ENCODE data around the gene CNPY1.
"Not testable (repeated sequence)": the region's sequence is repeated elsewhere in the genome, so short reads cannot be mapped to it uniquely, and the experiment has no call there.

Gene CNPY1

GRCh38 chr7:155568842-155569494 is 22.6 kb upstream of the CNPY1 start:
- Histone ChIP-seq H3K27ac (ENCODE audit: low read depth, low read length) (no peak overlapping the region), H3K36me3 (ENCODE audit: control insufficient read depth in 1 of 2, insufficient read depth in 2 of 2, low read length in 2 of 2) (no peaks in the 10 kb centered on the region), H3K27me3 (ENCODE audit: control insufficient read depth in 1 of 2, insufficient read depth in 2 of 2, low read length in 2 of 2) (no peaks in the 10 kb centered on the region), H3K9me3 (ENCODE audit: control insufficient read depth in 1 of 2, low read length in 2 of 2) (no peaks in the 10 kb centered on the region), H3K4me3 (ENCODE audit: low read depth in 1 of 2, low read length in 2 of 2) (no peak overlapping the region), H3K4me1 (ENCODE audit: control insufficient read depth in 1 of 2, insufficient read depth in 2 of 2, low read length in 2 of 2) (no peaks in the 10 kb centered on the region), H3K9ac (ENCODE audit: low read depth in 1 of 2, low read length in 2 of 2) (no peak overlapping the region)

DNA sequence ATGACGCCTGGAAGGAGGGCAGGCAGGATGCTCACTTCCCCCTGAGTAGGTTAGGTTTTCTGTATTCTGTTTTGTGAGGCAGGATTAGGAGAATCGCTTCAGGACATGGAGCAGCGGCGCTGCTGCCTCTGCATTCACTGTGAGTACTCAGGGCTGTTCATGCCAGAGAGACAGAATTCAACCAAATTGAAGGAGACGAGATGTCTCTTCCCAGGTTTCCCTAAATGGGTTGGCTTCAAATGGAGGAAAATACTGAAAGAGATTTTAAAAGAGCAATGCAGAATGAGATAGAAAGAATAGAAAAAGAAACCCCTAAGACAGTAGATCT is 21.9 kb upstream of the CNPY1 start:
- Histone ChIP-seq H3K9me3 (ENCODE audit: control insufficient read depth in 1 of 2, low read length in 2 of 2) (no peaks in the 10 kb centered on the region), H3K27ac (ENCODE audit: low read depth, low read length) (no peak overlapping the region), H3K36me3 (ENCODE audit: control insufficient read depth in 1 of 2, insufficient read depth in 2 of 2, low read length in 2 of 2) (no peaks in the 10 kb centered on the region), H3K9ac (ENCODE audit: low read depth in 1 of 2, low read length in 2 of 2) (no peak overlapping the region), H3K27me3 (ENCODE audit: control insufficient read depth in 1 of 2, insufficient read depth in 2 of 2, low read length in 2 of 2) (no peaks in the 10 kb centered on the region), H3K4me3 (ENCODE audit: low read depth in 1 of 2, low read length in 2 of 2) (no peak overlapping the region), H3K4me1 (ENCODE audit: control insufficient read depth in 1 of 2, insufficient read depth in 2 of 2, low read length in 2 of 2) (no peaks in the 10 kb centered on the region)

- Histone ChIP-seq H3K4me3 (ENCODE audit: low read depth in 1 of 2, low read length in 2 of 2) (no peak overlapping the region), H3K9me3 (ENCODE audit: control insufficient read depth in 1 of 2, low read length in 2 of 2) (no peaks in the 10 kb centered on the region), H3K9ac (ENCODE audit: low read depth in 1 of 2, low read length in 2 of 2) (no peak overlapping the region), H3K4me1 (ENCODE audit: control insufficient read depth in 1 of 2, insufficient read depth in 2 of 2, low read length in 2 of 2) (no peaks in the 10 kb centered on the region), H3K36me3 (ENCODE audit: control insufficient read depth in 1 of 2, insufficient read depth in 2 of 2, low read length in 2 of 2) (no peaks in the 10 kb centered on the region), H3K27ac (ENCODE audit: low read depth, low read length) (no peak overlapping the region), H3K27me3 (ENCODE audit: control insufficient read depth in 1 of 2, insufficient read depth in 2 of 2, low read length in 2 of 2) (no peaks in the 10 kb centered on the region)
Observed at GRCh38 chr7:155567646-155568332, 21.4 kb upstream of the CNPY1 start.

- no peaks in the 10 kb centered on the region for H3K36me3 ChIP-seq (ENCODE audit: control insufficient read depth in 1 of 2, insufficient read depth in 2 of 2, low read length in 2 of 2)
- H3K9ac ChIP-seq (ENCODE audit: low read depth in 1 of 2, low read length in 2 of 2): no peak overlapping the region
- no peak overlapping the region for H3K4me3 ChIP-seq (ENCODE audit: low read depth in 1 of 2, low read length in 2 of 2)
- H3K27ac ChIP-seq (ENCODE audit: low read depth, low read length): no peak overlapping the region
- no peaks in the 10 kb centered on the region for H3K9me3 ChIP-seq (ENCODE audit: control insufficient read depth in 1 of 2, low read length in 2 of 2)
- no peaks in the 10 kb centered on the region for H3K27me3 ChIP-seq (ENCODE audit: control insufficient read depth in 1 of 2, insufficient read depth in 2 of 2, low read length in 2 of 2)
- no peaks in the 10 kb centered on the region for H3K4me1 ChIP-seq (ENCODE audit: control insufficient read depth in 1 of 2, insufficient read depth in 2 of 2, low read length in 2 of 2)
Observed at GRCh38 chr7:155566011-155566836, 19.9 kb upstream of the CNPY1 start.

- Histone ChIP-seq H3K27ac (ENCODE audit: low read depth, low read length) (no peak overlapping the region), H3K4me1 (ENCODE audit: control insufficient read depth in 1 of 2, insufficient read depth in 2 of 2, low read length in 2 of 2) (no peaks in the 10 kb centered on the region), H3K9ac (ENCODE audit: low read depth in 1 of 2, low read length in 2 of 2) (no peak overlapping the region), H3K4me3 (ENCODE audit: low read depth in 1 of 2, low read length in 2 of 2) (no peak overlapping the region), H3K9me3 (ENCODE audit: control insufficient read depth in 1 of 2, low read length in 2 of 2) (no peaks in the 10 kb centered on the region), H3K27me3 (ENCODE audit: control insufficient read depth in 1 of 2, insufficient read depth in 2 of 2, low read length in 2 of 2) (no peaks in the 10 kb centered on the region), H3K36me3 (ENCODE audit: control insufficient read depth in 1 of 2, insufficient read depth in 2 of 2, low read length in 2 of 2) (no peaks in the 10 kb centered on the region)
Observed at GRCh38 chr7:155565596-155565995, 19.2 kb upstream of the CNPY1 start.

GRCh38 chr7:155562976-155563375 is 16.6 kb upstream of the CNPY1 start:
- H3K27me3 ChIP-seq (ENCODE audit: control insufficient read depth in 1 of 2, insufficient read depth in 2 of 2, low read length in 2 of 2); H3K9me3 ChIP-seq (ENCODE audit: control insufficient read depth in 1 of 2, low read length in 2 of 2); H3K4me3 ChIP-seq (ENCODE audit: low read depth in 1 of 2, low read length in 2 of 2); H3K27ac ChIP-seq (ENCODE audit: low read depth, low read length); H3K9ac ChIP-seq (ENCODE audit: low read depth in 1 of 2, low read length in 2 of 2); H3K4me1 ChIP-seq (ENCODE audit: control insufficient read depth in 1 of 2, insufficient read depth in 2 of 2, low read length in 2 of 2); H3K36me3 ChIP-seq (ENCODE audit: control insufficient read depth in 1 of 2, insufficient read depth in 2 of 2, low read length in 2 of 2): not testable (repeated sequence)

GRCh38 chr7:155562106-155562505 is 15.7 kb upstream of the CNPY1 start:
- H3K9ac ChIP-seq (ENCODE audit: low read depth in 1 of 2, low read length in 2 of 2): no peak overlapping the region
- H3K4me1 ChIP-seq (ENCODE audit: control insufficient read depth in 1 of 2, insufficient read depth in 2 of 2, low read length in 2 of 2): no peaks in the 10 kb centered on the region
- no peak overlapping the region for H3K27ac ChIP-seq (ENCODE audit: low read depth, low read length)
- no peaks in the 10 kb centered on the region for H3K27me3 ChIP-seq (ENCODE audit: control insufficient read depth in 1 of 2, insufficient read depth in 2 of 2, low read length in 2 of 2)
- H3K36me3 ChIP-seq (ENCODE audit: control insufficient read depth in 1 of 2, insufficient read depth in 2 of 2, low read length in 2 of 2): no peaks in the 10 kb centered on the region
- no peaks in the 10 kb centered on the region for H3K9me3 ChIP-seq (ENCODE audit: control insufficient read depth in 1 of 2, low read length in 2 of 2)
- H3K4me3 ChIP-seq (ENCODE audit: low read depth in 1 of 2, low read length in 2 of 2): no peak overlapping the region

DNA sequence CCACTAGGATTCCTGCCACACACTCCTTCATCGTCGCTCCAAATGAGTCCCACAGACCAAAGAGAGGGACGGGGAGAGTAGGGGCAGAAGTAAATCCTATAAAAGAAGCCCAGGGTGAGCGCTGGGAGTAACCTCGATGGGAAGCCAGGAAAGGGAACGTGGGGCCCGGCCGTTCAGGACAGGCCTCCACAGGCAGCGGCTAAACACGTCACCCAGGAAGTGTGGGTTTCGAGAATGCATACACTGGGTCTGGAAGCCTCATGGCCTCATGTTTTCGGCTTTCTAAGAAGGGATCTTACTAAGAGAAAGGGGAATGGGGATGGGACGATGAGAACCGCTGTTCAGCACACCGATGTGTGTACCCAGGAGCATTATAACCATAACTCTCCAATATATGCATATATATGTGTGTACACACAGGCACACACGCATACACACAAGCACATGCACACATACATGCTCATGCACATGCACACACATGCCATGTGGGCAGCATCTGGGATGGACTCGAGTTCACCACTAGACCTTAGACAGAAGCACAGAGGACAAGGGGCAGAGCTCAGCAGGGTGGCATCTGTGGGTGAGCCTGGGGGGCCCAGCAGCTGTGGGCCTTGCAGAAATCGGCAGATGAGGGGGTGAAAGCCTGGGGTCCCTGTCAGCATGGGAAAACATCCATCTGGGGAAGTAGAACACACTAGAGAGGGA is 14.8 kb upstream of the CNPY1 start:
- Histone ChIP-seq H3K9me3 (ENCODE audit: control insufficient read depth in 1 of 2, low read length in 2 of 2) (no peaks in the 10 kb centered on the region), H3K27ac (ENCODE audit: low read depth, low read length) (no peak overlapping the region), H3K4me3 (ENCODE audit: low read depth in 1 of 2, low read length in 2 of 2) (no peak overlapping the region), H3K36me3 (ENCODE audit: control insufficient read depth in 1 of 2, insufficient read depth in 2 of 2, low read length in 2 of 2) (no peaks in the 10 kb centered on the region), H3K9ac (ENCODE audit: low read depth in 1 of 2, low read length in 2 of 2) (no peak overlapping the region), H3K27me3 (ENCODE audit: control insufficient read depth in 1 of 2, insufficient read depth in 2 of 2, low read length in 2 of 2) (peaks cover 0 to 3% of the 10 kb centered on the region in 2 donors), H3K4me1 (ENCODE audit: control insufficient read depth in 1 of 2, insufficient read depth in 2 of 2, low read length in 2 of 2) (no peaks in the 10 kb centered on the region)

DNA sequence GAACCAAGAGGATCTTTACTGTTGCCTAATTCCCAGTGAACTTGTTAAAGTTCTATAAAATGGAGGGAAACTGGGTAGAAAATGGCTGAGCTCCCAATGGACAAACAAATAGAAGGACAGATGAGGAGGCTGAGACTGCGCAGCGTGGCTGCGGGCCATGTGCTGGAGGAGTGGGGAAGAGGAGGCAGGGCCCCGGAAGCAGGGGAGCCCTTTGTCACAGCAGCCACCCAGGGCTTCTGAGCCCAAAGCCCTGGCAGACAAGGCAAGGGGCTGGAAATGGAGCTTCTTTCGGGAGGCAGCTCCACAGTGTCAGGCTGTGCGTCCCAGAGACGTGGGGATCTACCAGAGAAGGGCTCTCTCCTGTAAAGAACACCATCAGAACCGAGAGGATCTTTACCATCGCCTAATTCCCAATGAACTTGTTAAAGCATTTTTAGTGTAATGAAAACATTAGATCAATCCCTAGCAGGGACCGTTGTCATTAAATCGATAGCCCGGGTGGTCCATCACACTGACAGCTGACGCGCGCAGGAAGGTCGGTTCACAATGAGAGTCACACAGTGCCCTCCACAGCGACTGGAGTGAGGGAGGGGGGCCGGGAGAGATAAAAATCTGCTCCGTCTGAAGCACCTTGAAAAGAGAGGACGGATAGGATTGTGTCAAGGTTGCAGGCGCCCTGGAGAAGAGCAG is 14.0 kb upstream of the CNPY1 start:
- H3K9ac ChIP-seq (ENCODE audit: low read depth in 1 of 2, low read length in 2 of 2): no peak overlapping the region
- H3K27ac ChIP-seq (ENCODE audit: low read depth, low read length): no peak overlapping the region
- H3K27me3 ChIP-seq (ENCODE audit: control insufficient read depth in 1 of 2, insufficient read depth in 2 of 2, low read length in 2 of 2): peaks cover 0 to 3% of the 10 kb centered on the region in 2 donors
- H3K4me3 ChIP-seq (ENCODE audit: low read depth in 1 of 2, low read length in 2 of 2): no peak overlapping the region
- H3K36me3 ChIP-seq (ENCODE audit: control insufficient read depth in 1 of 2, insufficient read depth in 2 of 2, low read length in 2 of 2): no peaks in the 10 kb centered on the region
- H3K9me3 ChIP-seq (ENCODE audit: control insufficient read depth in 1 of 2, low read length in 2 of 2): no peaks in the 10 kb centered on the region
- H3K4me1 ChIP-seq (ENCODE audit: control insufficient read depth in 1 of 2, insufficient read depth in 2 of 2, low read length in 2 of 2): no peaks in the 10 kb centered on the region

All from duodenal mucosa (tissue), 2 donors.